ENCODE measurements around the gene SERPINB3. TPM values are rescaled to one million over a fixed set of nuclear protein-coding genes. Genes with fewer than 3 reads are reported as not detected.
"Not testable (repeated sequence)": the region's sequence is repeated elsewhere in the genome, so short reads cannot be mapped to it uniquely, and the experiment has no call there.

The SERPINB3 gene
- total RNA-seq, 2 donors from 2014 or later = not detected

GRCh38 chr18:63676526-63677323 lies 15.0 kb upstream of the SERPINB3 start:
- ATAC-seq (ENCODE audit: insufficient number of reproducible peaks, low FRiP score, low read depth) (no peak), DNase-seq (ENCODE audit: low spot score) (no peak)
- no peaks in the 10 kb centered on the region for H3K36me3 ChIP-seq
- TF ChIP-seq CTCF (IDR thresholded peaks at IDR 0.05) = no peak
- H3K27ac ChIP-seq = no peak overlapping the region
- no peaks in the 10 kb centered on the region for H3K4me1 ChIP-seq (ENCODE audit: control insufficient read depth in 1 of 2, low read depth in 2 of 2)
- H3K4me3 ChIP-seq = no peak overlapping the region
- no peaks in the 10 kb centered on the region for H3K27me3 ChIP-seq (replicated peaks; ENCODE audit: insufficient read depth)
- no peaks in the 10 kb centered on the region for H3K9me3 ChIP-seq

DNA sequence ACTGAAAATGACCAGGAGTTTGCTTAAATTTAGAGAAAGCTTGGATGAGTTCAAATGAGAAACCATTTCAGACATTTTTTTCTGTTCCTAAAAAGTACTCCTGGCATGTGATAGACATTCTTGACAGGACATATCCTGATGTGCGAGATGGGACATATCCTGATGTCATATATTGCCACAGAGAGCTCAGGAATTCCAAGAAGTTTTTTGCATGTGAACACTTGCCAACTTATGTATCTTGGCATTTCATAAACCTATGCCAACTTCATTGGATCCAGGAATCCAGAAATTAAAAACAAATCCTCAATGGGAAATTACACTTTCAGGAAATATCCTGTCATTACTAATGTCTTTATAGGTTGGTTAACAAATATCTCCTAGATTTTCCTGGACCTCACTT lies 2.9 kb upstream of the SERPINB3 start:
- DNase-seq (ENCODE audit: low spot score) (no peak), ATAC-seq (ENCODE audit: insufficient number of reproducible peaks, low FRiP score, low read depth) (no peak)
- H3K4me3 ChIP-seq = no peak overlapping the region
- H3K36me3 ChIP-seq = no peaks in the 10 kb centered on the region
- H3K4me1 ChIP-seq (ENCODE audit: control insufficient read depth in 1 of 2, low read depth in 2 of 2) = no peaks in the 10 kb centered on the region
- H3K27ac ChIP-seq = no peak overlapping the region
- no peaks in the 10 kb centered on the region for H3K9me3 ChIP-seq
- TF ChIP-seq CTCF (IDR thresholded peaks at IDR 0.05) = no peak
- no peaks in the 10 kb centered on the region for H3K27me3 ChIP-seq (replicated peaks; ENCODE audit: insufficient read depth)

- H3K9me3 ChIP-seq; H3K36me3 ChIP-seq; H3K4me1 ChIP-seq (ENCODE audit: control insufficient read depth in 1 of 2, low read depth in 2 of 2); H3K27me3 ChIP-seq (replicated peaks; ENCODE audit: insufficient read depth); DNase-seq (ENCODE audit: low spot score); H3K4me3 ChIP-seq; H3K27ac ChIP-seq; ATAC-seq (ENCODE audit: insufficient number of reproducible peaks, low FRiP score, low read depth): not testable (repeated sequence)
Observed at GRCh38 chr18:63658920-63659319, 2.8 kb downstream of the SERPINB3 start.

GRCh38 chr18:63650271-63650670 lies 11.4 kb downstream of the SERPINB3 start:
- H3K27ac ChIP-seq; ATAC-seq (ENCODE audit: insufficient number of reproducible peaks, low FRiP score, low read depth): not testable (repeated sequence)

DNA sequence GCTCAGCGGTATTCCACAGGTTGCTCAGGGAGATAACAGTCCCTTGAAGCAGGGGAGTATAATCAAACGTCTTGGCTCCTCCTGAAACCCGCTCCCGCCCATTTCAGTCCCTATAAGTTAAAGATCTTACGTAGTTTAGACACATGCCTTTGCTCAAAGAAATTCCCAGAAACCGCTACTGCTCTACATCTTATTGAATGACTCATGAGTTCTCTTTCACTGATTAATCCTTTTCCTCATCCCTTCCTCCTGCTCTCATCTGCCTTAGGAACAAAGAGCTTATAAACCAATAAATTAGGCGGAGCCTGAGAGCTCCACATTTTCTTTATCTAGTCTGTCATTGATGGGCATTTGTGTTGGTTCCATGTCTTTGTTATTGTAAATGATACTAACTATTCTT lies 13.5 kb downstream of the SERPINB3 start:
- Histone ChIP-seq H3K27me3 (replicated peaks; ENCODE audit: insufficient read depth) (no peaks in the 10 kb centered on the region), H3K36me3 (no peaks in the 10 kb centered on the region), H3K4me3 (no peak overlapping the region), H3K9me3 (no peaks in the 10 kb centered on the region), H3K27ac (no peak overlapping the region), H3K4me1 (ENCODE audit: control insufficient read depth in 1 of 2, low read depth in 2 of 2) (no peaks in the 10 kb centered on the region)
- TF ChIP-seq CTCF (IDR thresholded peaks at IDR 0.05) = no peak
- ATAC-seq (ENCODE audit: insufficient number of reproducible peaks, low FRiP score, low read depth) (no peak), DNase-seq (ENCODE audit: low spot score) (no peak)

More at GRCh38 chr18:63650271-63650670, 11.4 kb downstream of the SERPINB3 start:
- not testable (repeated sequence) for H3K4me3 ChIP-seq; H3K36me3 ChIP-seq; H3K9me3 ChIP-seq; DNase-seq (ENCODE audit: low spot score); H3K27me3 ChIP-seq (replicated peaks; ENCODE audit: insufficient read depth); H3K4me1 ChIP-seq (ENCODE audit: control insufficient read depth in 1 of 2, low read depth in 2 of 2)

DNA sequence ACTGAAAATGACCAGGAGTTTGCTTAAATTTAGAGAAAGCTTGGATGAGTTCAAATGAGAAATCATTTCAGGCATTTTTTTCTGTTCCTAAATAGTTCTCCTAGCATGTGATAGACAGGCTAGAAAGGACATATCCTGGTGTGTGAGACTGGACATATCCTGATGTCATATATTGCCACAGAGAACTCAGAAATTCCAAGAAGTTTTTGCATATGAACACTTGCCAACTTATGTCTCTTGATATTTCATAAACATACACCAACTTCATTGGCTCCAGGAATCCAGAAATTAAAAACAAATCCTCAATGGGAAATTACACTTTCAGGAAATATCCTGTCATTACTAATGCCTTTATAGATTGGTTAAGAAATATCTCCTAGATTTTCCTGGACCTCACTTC lies 14.8 kb downstream of the SERPINB3 start:
- Histone ChIP-seq H3K4me3 (no peak overlapping the region), H3K27me3 (replicated peaks; ENCODE audit: insufficient read depth) (no peaks in the 10 kb centered on the region), H3K27ac (no peak overlapping the region), H3K4me1 (ENCODE audit: control insufficient read depth in 1 of 2, low read depth in 2 of 2) (no peaks in the 10 kb centered on the region), H3K36me3 (no peaks in the 10 kb centered on the region), H3K9me3 (no peaks in the 10 kb centered on the region)
- ATAC-seq (ENCODE audit: insufficient number of reproducible peaks, low FRiP score, low read depth) (no peak), DNase-seq (ENCODE audit: low spot score) (no peak)
- TF ChIP-seq CTCF (IDR thresholded peaks at IDR 0.05) = no peak

- not testable (repeated sequence) for H3K36me3 ChIP-seq; DNase-seq (ENCODE audit: low spot score); H3K27me3 ChIP-seq (replicated peaks; ENCODE audit: insufficient read depth); H3K4me1 ChIP-seq (ENCODE audit: control insufficient read depth in 1 of 2, low read depth in 2 of 2); ATAC-seq (ENCODE audit: insufficient number of reproducible peaks, low FRiP score, low read depth); H3K9me3 ChIP-seq; H3K27ac ChIP-seq; H3K4me3 ChIP-seq
Observed at GRCh38 chr18:63644694-63645093, 17.0 kb downstream of the SERPINB3 start.

DNA sequence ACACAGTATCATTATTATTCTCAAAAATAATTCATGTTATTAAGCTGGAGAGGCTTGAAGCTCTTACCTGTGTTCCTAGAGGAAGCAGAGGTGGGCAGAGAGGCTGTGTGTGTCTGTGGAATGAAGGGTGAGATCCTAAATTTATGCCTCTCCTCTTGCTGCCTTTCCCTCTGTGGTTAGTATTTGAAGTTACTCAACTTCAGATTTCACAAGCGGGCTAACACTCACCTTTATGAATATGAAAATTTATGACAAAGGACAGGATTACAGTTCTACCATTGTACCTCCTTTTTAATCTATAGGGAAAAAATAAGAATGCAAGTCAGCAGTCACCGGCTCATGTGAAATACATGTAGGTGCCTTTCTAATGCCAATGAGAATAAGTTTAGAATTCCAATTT lies 17.6 kb downstream of the SERPINB3 start, which contains the start of gene SERPINB4:
Gene SERPINB4, minus strand, starts transcription at position 115 of the 400 bp plus-strand sequence. CDS start 679 bp downstream, outside the sequence.
- not testable (repeated sequence) for H3K27me3 ChIP-seq (replicated peaks; ENCODE audit: insufficient read depth); H3K36me3 ChIP-seq; H3K27ac ChIP-seq; H3K4me1 ChIP-seq (ENCODE audit: control insufficient read depth in 1 of 2, low read depth in 2 of 2); H3K4me3 ChIP-seq; H3K9me3 ChIP-seq; ATAC-seq (ENCODE audit: insufficient number of reproducible peaks, low FRiP score, low read depth); DNase-seq (ENCODE audit: low spot score)

All from thoracic aorta (tissue), 2 donors.